ENCODE results near the gene ASTN2.

ASTN2 gene

DNA sequence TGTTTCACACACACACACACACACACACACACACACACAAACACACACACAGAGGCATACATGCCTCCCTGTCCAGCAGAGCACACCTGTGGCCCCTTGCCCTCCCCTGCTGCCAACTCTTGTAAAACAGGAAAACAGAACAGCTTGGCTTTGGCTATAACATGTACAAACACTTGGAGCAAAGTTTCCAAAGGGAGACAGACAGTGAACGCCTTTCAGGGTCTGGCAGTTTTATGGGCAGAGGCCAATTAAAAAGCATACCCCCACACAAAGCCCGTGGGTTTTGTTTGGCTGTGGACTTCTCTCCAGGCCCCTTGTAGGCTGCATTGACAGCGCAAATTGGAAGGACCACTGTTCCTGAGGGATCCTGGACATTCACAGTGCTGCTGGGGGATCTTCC is 995.7 kb downstream of the ASTN2 start:
- TF ChIP-seq CTCF (IDR thresholded peaks at IDR 0.05; ENCODE audit: low read depth, low read length, poor library complexity, severe bottlenecking) (no peak), EZH2phosphoT487 (IDR thresholded peaks at IDR 0.05; ENCODE audit: borderline replicate concordance, low read length) (no peak)
- H3K4me3 ChIP-seq (ENCODE audit: low read length) = no peak overlapping the region

GRCh38 chr9:116417464-116417863 is 997.4 kb downstream of the ASTN2 start:
- H3K79me2 ChIP-seq (ENCODE audit: control insufficient read depth, low read length) = no peaks in the 10 kb centered on the region
- H3K27ac ChIP-seq (ENCODE audit: low read depth, low read length) = no peak overlapping the region
- H3K27me3 ChIP-seq (ENCODE audit: control insufficient read depth, low read length) = no peaks in the 10 kb centered on the region
- no peak overlapping the region for H3K4me3 ChIP-seq (ENCODE audit: low read length)
- no peak for TF ChIP-seq CTCF (IDR thresholded peaks at IDR 0.05; ENCODE audit: low read depth, low read length, poor library complexity, severe bottlenecking)
- TF ChIP-seq EZH2phosphoT487 (IDR thresholded peaks at IDR 0.05; ENCODE audit: borderline replicate concordance, low read length) = no peak
- no peaks in the 10 kb centered on the region for H3K9me2 ChIP-seq (replicated peaks; ENCODE audit: control insufficient read depth, low read length)
- H3K9me3 ChIP-seq (ENCODE audit: control insufficient read depth, insufficient read depth, low read length) = no peaks in the 10 kb centered on the region
- H3K36me3 ChIP-seq (ENCODE audit: control insufficient read depth, low read length) = no peaks in the 10 kb centered on the region
- H4K20me1 ChIP-seq (ENCODE audit: control insufficient read depth, insufficient read depth, low read depth, low read length) = no peaks in the 10 kb centered on the region
- no peaks in the 10 kb centered on the region for H3F3A ChIP-seq (ENCODE audit: control insufficient read depth, insufficient read depth)
- no peaks in the 10 kb centered on the region for H3K4me1 ChIP-seq (ENCODE audit: control insufficient read depth, low read length)
- H3K4me2 ChIP-seq (ENCODE audit: low read length) = no peak overlapping the region

More for the DNA sequence above, 995.7 kb downstream of the ASTN2 start:
- H3K27ac ChIP-seq (ENCODE audit: low read depth, low read length) = no peak overlapping the region
- H4K20me1 ChIP-seq (ENCODE audit: control insufficient read depth, insufficient read depth, low read depth, low read length) = no peaks in the 10 kb centered on the region
- no peaks in the 10 kb centered on the region for H3F3A ChIP-seq (ENCODE audit: control insufficient read depth, insufficient read depth)
- no peaks in the 10 kb centered on the region for H3K4me1 ChIP-seq (ENCODE audit: control insufficient read depth, low read length)
- H3K9me2 ChIP-seq (replicated peaks; ENCODE audit: control insufficient read depth, low read length) = no peaks in the 10 kb centered on the region
- no peaks in the 10 kb centered on the region for H3K9me3 ChIP-seq (ENCODE audit: control insufficient read depth, insufficient read depth, low read length)
- no peak overlapping the region for H3K4me2 ChIP-seq (ENCODE audit: low read length)
- no peaks in the 10 kb centered on the region for H3K27me3 ChIP-seq (ENCODE audit: control insufficient read depth, low read length)
- no peaks in the 10 kb centered on the region for H3K36me3 ChIP-seq (ENCODE audit: control insufficient read depth, low read length)
- no peaks in the 10 kb centered on the region for H3K79me2 ChIP-seq (ENCODE audit: control insufficient read depth, low read length)

DNA sequence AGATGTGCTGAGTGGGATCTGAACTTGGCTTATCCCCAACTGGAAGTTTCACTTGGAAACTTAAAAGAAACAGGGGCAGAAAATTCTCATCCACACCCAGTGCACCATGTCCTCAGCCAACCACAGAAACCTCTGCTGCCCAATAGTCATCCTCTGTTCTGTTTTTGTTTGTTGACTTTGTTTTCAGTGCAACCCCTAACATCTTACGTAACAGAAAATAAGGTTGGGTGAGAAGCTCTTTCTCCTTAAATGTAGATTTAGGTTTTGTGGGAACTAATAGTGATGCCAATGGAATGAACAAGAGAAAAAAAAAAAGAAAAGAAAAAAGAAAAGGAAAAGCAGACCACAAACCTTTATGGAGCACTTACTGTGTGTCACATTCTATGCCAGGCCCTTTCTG is 998.4 kb downstream of the ASTN2 start:
- no peaks in the 10 kb centered on the region for H3K36me3 ChIP-seq (ENCODE audit: control insufficient read depth, low read length)
- no peaks in the 10 kb centered on the region for H3K79me2 ChIP-seq (ENCODE audit: control insufficient read depth, low read length)
- H3K4me3 ChIP-seq (ENCODE audit: low read length) = no peak overlapping the region
- H3K27ac ChIP-seq (ENCODE audit: low read depth, low read length) = no peak overlapping the region
- no peaks in the 10 kb centered on the region for H3F3A ChIP-seq (ENCODE audit: control insufficient read depth, insufficient read depth)
- no peaks in the 10 kb centered on the region for H4K20me1 ChIP-seq (ENCODE audit: control insufficient read depth, insufficient read depth, low read depth, low read length)
- no peak for TF ChIP-seq CTCF (IDR thresholded peaks at IDR 0.05; ENCODE audit: low read depth, low read length, poor library complexity, severe bottlenecking)
- TF ChIP-seq EZH2phosphoT487 (IDR thresholded peaks at IDR 0.05; ENCODE audit: borderline replicate concordance, low read length) = no peak
- H3K4me1 ChIP-seq (ENCODE audit: control insufficient read depth, low read length) = no peaks in the 10 kb centered on the region
- H3K9me3 ChIP-seq (ENCODE audit: control insufficient read depth, insufficient read depth, low read length) = no peaks in the 10 kb centered on the region
- H3K27me3 ChIP-seq (ENCODE audit: control insufficient read depth, low read length) = no peaks in the 10 kb centered on the region
- H3K4me2 ChIP-seq (ENCODE audit: low read length) = no peak overlapping the region
- H3K9me2 ChIP-seq (replicated peaks; ENCODE audit: control insufficient read depth, low read length) = no peaks in the 10 kb centered on the region

DNA sequence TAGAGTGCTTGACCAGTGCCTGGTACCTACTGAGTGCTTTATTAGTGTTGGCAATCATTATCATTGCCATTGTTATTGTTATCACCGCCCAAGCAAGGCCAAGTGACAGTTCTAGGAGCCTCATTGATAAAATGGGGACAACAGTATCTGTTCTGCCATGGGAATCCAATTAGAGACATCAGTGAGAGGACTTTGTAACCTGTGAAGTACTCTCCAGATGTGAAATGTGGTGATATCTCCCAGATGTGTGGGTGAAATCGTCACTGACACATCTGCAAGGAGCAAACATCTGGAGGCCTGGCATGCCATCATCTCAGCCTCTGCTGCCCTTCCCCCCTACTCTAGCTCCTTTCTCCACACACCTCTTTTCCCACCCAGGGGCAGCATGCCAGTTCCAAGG is 1000.5 kb downstream of the ASTN2 start:
- H3K4me1 ChIP-seq (ENCODE audit: control insufficient read depth, low read length) = no peaks in the 10 kb centered on the region
- no peaks in the 10 kb centered on the region for H3K9me2 ChIP-seq (replicated peaks; ENCODE audit: control insufficient read depth, low read length)
- TF ChIP-seq EZH2phosphoT487 (IDR thresholded peaks at IDR 0.05; ENCODE audit: borderline replicate concordance, low read length) = no peak
- TF ChIP-seq CTCF (IDR thresholded peaks at IDR 0.05; ENCODE audit: low read depth, low read length, poor library complexity, severe bottlenecking) = no peak
- no peaks in the 10 kb centered on the region for H3K79me2 ChIP-seq (ENCODE audit: control insufficient read depth, low read length)
- H3K9me3 ChIP-seq (ENCODE audit: control insufficient read depth, insufficient read depth, low read length) = no peaks in the 10 kb centered on the region
- no peaks in the 10 kb centered on the region for H3K36me3 ChIP-seq (ENCODE audit: control insufficient read depth, low read length)
- no peaks in the 10 kb centered on the region for H3K27me3 ChIP-seq (ENCODE audit: control insufficient read depth, low read length)
- H3F3A ChIP-seq (ENCODE audit: control insufficient read depth, insufficient read depth) = no peaks in the 10 kb centered on the region
- H3K4me2 ChIP-seq (ENCODE audit: low read length) = no peak overlapping the region
- H4K20me1 ChIP-seq (ENCODE audit: control insufficient read depth, insufficient read depth, low read depth, low read length) = no peaks in the 10 kb centered on the region
- H3K27ac ChIP-seq (ENCODE audit: low read depth, low read length) = no peak overlapping the region
- no peak overlapping the region for H3K4me3 ChIP-seq (ENCODE audit: low read length)

All from DOHH2 (cell line).